ENCODE results near the gene SIRT5.
A peak's percentile ranks its signal among the peaks of the same experiment; 100 is the strongest.

SIRT5 gene

GRCh38 chr6:13590574-13591153, 16.3 kb downstream of the SIRT5 start:
- ChIA-PET CTCF (interaction anchor here (0.6 to 0.9 kb wide), 3 partner anchors 16 to 79 kb away, joined by 3 to 5 read pairs (median 3); no protein-coding TSS in a partner anchor), POLR2A (no interaction called here)
- TF ChIP-seq ZNF768 (tag by site-specific recombination; IDR thresholded peaks at IDR 0.05), result no peak
- no peak for TF ChIP-seq ZNF558 (tag by site-specific recombination; IDR thresholded peaks at IDR 0.05)
- TF ChIP-seq ZNF114 (tag by site-specific recombination; IDR thresholded peaks at IDR 0.05), result 0 out of 2 replicates have a peak, but pooled peaks have one; percentile 37
- no peak for TF ChIP-seq ZNF621 (tag by site-specific recombination; IDR thresholded peaks at IDR 0.05)
- TF ChIP-seq ZNF585B (tag by site-specific recombination; IDR thresholded peaks at IDR 0.05), result no peak
- no peak for TF ChIP-seq ZNF518A (tag by site-specific recombination; conservative IDR thresholded peaks at IDR 0.05; ENCODE audit: low read depth)
- no peak for TF ChIP-seq ZBTB1 (tag by site-specific recombination; IDR thresholded peaks at IDR 0.05)
- TF ChIP-seq ATF2 (tag by site-specific recombination; IDR thresholded peaks at IDR 0.05; ENCODE audit: low read depth), result no peak
- no peak for TF ChIP-seq ZNF837 (tag by site-specific recombination; IDR thresholded peaks at IDR 0.05)
- peak; percentile 12; the same call in 1 of the 2 replicates for TF ChIP-seq ZNF133 (tag by site-specific recombination; IDR thresholded peaks at IDR 0.05)
- peak; percentile 48 for TF ChIP-seq ZSCAN4 (tag by site-specific recombination; IDR thresholded peaks at IDR 0.05)
- no peak for TF ChIP-seq ZNF660 (tag by site-specific recombination; IDR thresholded peaks at IDR 0.05)
- peak; percentile 25; the same call in 1 of the 2 replicates for TF ChIP-seq ZFHX2 (tag by site-specific recombination; conservative IDR thresholded peaks at IDR 0.05)
- TF ChIP-seq ZNF239 (tag by site-specific recombination; IDR thresholded peaks at IDR 0.05), result 0 out of 2 replicates have a peak, but pooled peaks have one; percentile 45
- no peak for TF ChIP-seq ZNF335 (tag by site-specific recombination; conservative IDR thresholded peaks at IDR 0.05)
- TF ChIP-seq ZNF2 (tag by site-specific recombination; IDR thresholded peaks at IDR 0.05), result peak; percentile 15
- TF ChIP-seq ZNF274 (IDR thresholded peaks at IDR 0.05; ENCODE audit: low read length), result no peak
- TF ChIP-seq ZNF274 (tag by site-specific recombination; IDR thresholded peaks at IDR 0.05; ENCODE audit: borderline replicate concordance), result no peak
- no peak for TF ChIP-seq ZNF426 (tag by site-specific recombination; IDR thresholded peaks at IDR 0.05)
- no peak for TF ChIP-seq ZNF560 (tag by site-specific recombination; IDR thresholded peaks at IDR 0.05; ENCODE audit: borderline replicate concordance)
- TF ChIP-seq ZFP3 (tag by site-specific recombination; IDR thresholded peaks at IDR 0.05; ENCODE audit: low read depth), result no peak
- TF ChIP-seq ZNF37A (tag by site-specific recombination; IDR thresholded peaks at IDR 0.05), result no peak
- no peak for TF ChIP-seq ZNF747 (tag by site-specific recombination; IDR thresholded peaks at IDR 0.05)
- TF ChIP-seq ZNF18 (tag by site-specific recombination; IDR thresholded peaks at IDR 0.05), result no peak
- 0 out of 2 replicates have a peak, but pooled peaks have one; percentile 12 for TF ChIP-seq ZBTB20 (tag by site-specific recombination; IDR thresholded peaks at IDR 0.05)

More at GRCh38 chr6:13590574-13591153, 16.3 kb downstream of the SIRT5 start:
- Histone ChIP-seq H3K36me3 (ENCODE audit: control insufficient read depth in 2 of 2, insufficient read depth in 1 of 2, low read length in 2 of 2) (peaks cover 10 to 69% of the 10 kb centered on the region in 2 experiments; a peak in 2 of 3 replicates), H3K9me3 (ENCODE audit: control insufficient read depth, insufficient read depth, low read depth, low read length) (no peaks in the 10 kb centered on the region), H3K4me3 (ENCODE audit: low read depth, low read length) (no peak overlapping the region), H3K4me1 (ENCODE audit: control insufficient read depth, insufficient read depth, low read length) (no peaks in the 10 kb centered on the region), H3K27ac (ENCODE audit: extremely low read depth, low read depth, low read length) (no peak overlapping the region)

All from HEK293 (cell line).